NOMO-1 treated with DMSO at 0.1 percent for 48 hours (cell line): ENCODE measurements around the gene SLC6A6.

Experiments used
- DNase-seq: peaks from one replicate; lab custom pipeline; 2025; ENCODE audit not compliant: unreplicated experiment; lab: John Stamatoyannopoulos, UW

SLC6A6 gene

GRCh38 chr3:14402304-14402811 lies at the start of gene SLC6A6:
Gene SLC6A6 (plus strand): TSS chr3:14402606. CDS start chr3:14443635, 41,029 bp downstream.
- DNase-seq, result peak; percentile 87

- DNase-seq, result no peak
Observed at GRCh38 chr3:14353502-14353901, 48.9 kb upstream of the SLC6A6 start.

- DNase-seq, result no peak
Observed at GRCh38 chr3:14357463-14357862, 44.9 kb upstream of the SLC6A6 start.

- no peak for DNase-seq
Observed at GRCh38 chr3:14358426-14359211, 43.8 kb upstream of the SLC6A6 start.

- DNase-seq, result no peak
Observed at GRCh38 chr3:14359348-14359747, 43.1 kb upstream of the SLC6A6 start.

- no peak for DNase-seq
Observed at GRCh38 chr3:14360123-14360881, 42.1 kb upstream of the SLC6A6 start.

- no peak for DNase-seq
Observed at GRCh38 chr3:14361068-14361677, 41.2 kb upstream of the SLC6A6 start.

GRCh38 chr3:14362890-14363289 lies 39.5 kb upstream of the SLC6A6 start:
- no peak for DNase-seq

GRCh38 chr3:14363379-14363778 lies 39.0 kb upstream of the SLC6A6 start:
- no peak for DNase-seq

- DNase-seq, result no peak
Observed at GRCh38 chr3:14363991-14364390, 38.4 kb upstream of the SLC6A6 start.

- no peak for DNase-seq
Observed at GRCh38 chr3:14364580-14365292, 37.7 kb upstream of the SLC6A6 start.

- no peak for DNase-seq
Observed at GRCh38 chr3:14366248-14366647, 36.2 kb upstream of the SLC6A6 start.

GRCh38 chr3:14366915-14367823 lies 35.2 kb upstream of the SLC6A6 start:
- no peak for DNase-seq

- DNase-seq, result no peak
Observed at GRCh38 chr3:14368146-14368545, 34.3 kb upstream of the SLC6A6 start.

- no peak for DNase-seq
Observed at GRCh38 chr3:14368885-14369284, 33.5 kb upstream of the SLC6A6 start.

- DNase-seq, result no peak
Observed at GRCh38 chr3:14369675-14370669, 32.4 kb upstream of the SLC6A6 start.

GRCh38 chr3:14370720-14371572 lies 31.5 kb upstream of the SLC6A6 start:
- DNase-seq, result no peak
